Lower leg skin (tissue), 4 donors: ENCODE measurements around the gene COQ9. TPM values are rescaled to one million over a fixed set of nuclear protein-coding genes. Genes with fewer than 3 reads are reported as not detected.
"Not testable (repeated sequence)": the region's sequence is repeated elsewhere in the genome, so short reads cannot be mapped to it uniquely, and the experiment has no call there.

Source experiments
- DNase-seq, 2 donors: peaks; one replicate each; pipeline ENCODE4 v3.0.0-alpha.2; 2019; ENCODE audit warnings: low spot score in 2 of 2
- H3K4me3 ChIP-seq: fragments of 200-600 bp; sonication (generic); 2 replicates; pipeline ENCODE4 v1.5.1; 2017; ENCODE audit warnings: mild to moderate bottlenecking, low read depth; ENCODE audit not compliant: poor library complexity, severe bottlenecking
- POLR2A ChIP-seq, 2 donors: fragments of 450-650 bp; IDR thresholded peaks; one replicate each; pipeline ENCODE4 v1.6.1; 2016 to 2017; ENCODE audit warnings: antibody characterized with exemption in 2 of 2, mild to moderate bottlenecking in 1 of 2, moderate library complexity in 1 of 2
- WGBS, 2 donors: methylation state at CpG; one replicate each; pipeline ENCODE4 v1.1.5; 2018; 5-methylcytosine and 5-hydroxymethylcytosine counted together
- intact Hi-C: fragments of 100-400 bp; cut with DNase I; formaldehyde crosslinking; loops from one replicate; pipeline ENCODE4 v1.15.0; 2023; ENCODE audit warnings: low total_unique reads
- total RNA-seq, 4 donors: library from RNA; depleted of rRNA; stranded (reverse); fragments of >200 nt; gene quantifications; one replicate each; pipeline ENCODE4 v1.1.0, GENCODE V29; 2016
- TF ChIP-seq, protein P1 (sequence below), 3 donors: fragments of 450-650 bp; IDR thresholded peaks; one replicate each; pipeline ENCODE4 v1.5.1; 2016; ENCODE audit warnings: antibody characterized with exemption in 3 of 3, mild to moderate bottlenecking in 3 of 3, moderate library complexity in 2 of 3

Gene COQ9
- total RNA-seq, 4 donors from 2014 or later = 38.7 to 55.3 (median 52.2) TPM

DNA sequence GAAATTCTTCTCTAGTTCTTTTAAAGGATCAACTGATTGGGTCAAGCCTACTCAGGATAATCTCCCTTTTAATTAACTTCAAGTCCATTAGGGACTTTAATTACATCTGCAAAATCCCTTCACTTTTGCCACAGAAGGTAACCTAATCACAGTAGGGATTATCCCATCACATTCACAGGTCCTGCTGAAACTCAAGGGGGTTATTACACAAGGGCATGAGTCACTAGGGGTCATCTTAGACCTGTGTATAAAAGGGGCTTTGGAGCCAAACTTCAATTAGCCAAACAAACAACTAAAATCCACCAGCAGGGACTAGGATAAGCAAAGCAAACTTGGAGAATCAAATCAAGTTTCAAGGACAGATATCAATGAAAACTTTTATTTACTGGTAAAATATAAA, 19.5 kb upstream of the COQ9 start:
- intact Hi-C loops = loop anchor here (10.0 kb wide), 1 partner anchor 343 kb away; no protein-coding TSS in a partner anchor

DNA sequence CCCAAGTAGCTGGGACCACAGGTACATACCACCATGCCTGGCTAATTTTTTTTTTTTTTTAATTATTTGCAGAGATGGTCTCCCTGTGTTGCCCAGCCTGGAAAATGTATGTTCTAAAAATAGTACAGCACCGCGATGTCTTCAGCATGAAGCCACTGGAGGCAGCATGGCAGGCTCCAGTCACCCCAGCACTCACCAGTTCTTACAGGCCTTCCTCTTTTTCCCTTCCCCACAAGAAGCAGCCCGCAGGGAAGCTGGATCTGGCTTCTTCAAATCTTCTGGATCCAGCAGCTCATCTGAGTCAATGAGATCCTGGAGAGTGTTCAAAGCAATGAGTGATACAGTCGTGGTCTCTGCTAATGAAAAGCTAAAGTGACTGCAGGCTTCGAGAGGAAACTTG, 16.3 kb upstream of the COQ9 start:
- intact Hi-C loops = no loop called here
- 45 to 64% methylated on average over 5 of the region's 5 CpGs for WGBS, 2 donors
- TF ChIP-seq POLR2A (IDR thresholded peaks at IDR 0.05) = no peak
- TF ChIP-seq, protein P1, sequence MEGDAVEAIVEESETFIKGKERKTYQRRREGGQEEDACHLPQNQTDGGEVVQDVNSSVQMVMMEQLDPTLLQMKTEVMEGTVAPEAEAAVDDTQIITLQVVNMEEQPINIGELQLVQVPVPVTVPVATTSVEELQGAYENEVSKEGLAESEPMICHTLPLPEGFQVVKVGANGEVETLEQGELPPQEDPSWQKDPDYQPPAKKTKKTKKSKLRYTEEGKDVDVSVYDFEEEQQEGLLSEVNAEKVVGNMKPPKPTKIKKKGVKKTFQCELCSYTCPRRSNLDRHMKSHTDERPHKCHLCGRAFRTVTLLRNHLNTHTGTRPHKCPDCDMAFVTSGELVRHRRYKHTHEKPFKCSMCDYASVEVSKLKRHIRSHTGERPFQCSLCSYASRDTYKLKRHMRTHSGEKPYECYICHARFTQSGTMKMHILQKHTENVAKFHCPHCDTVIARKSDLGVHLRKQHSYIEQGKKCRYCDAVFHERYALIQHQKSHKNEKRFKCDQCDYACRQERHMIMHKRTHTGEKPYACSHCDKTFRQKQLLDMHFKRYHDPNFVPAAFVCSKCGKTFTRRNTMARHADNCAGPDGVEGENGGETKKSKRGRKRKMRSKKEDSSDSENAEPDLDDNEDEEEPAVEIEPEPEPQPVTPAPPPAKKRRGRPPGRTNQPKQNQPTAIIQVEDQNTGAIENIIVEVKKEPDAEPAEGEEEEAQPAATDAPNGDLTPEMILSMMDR (IDR thresholded peaks at IDR 0.05) = no peak
- no peak for DNase-seq
- no peak overlapping the region for H3K4me3 ChIP-seq

More for the DNA sequence above, 19.5 kb upstream of the COQ9 start:
- no peak overlapping the region for H3K4me3 ChIP-seq
- no peak for TF ChIP-seq POLR2A (IDR thresholded peaks at IDR 0.05)
- DNase-seq = no peak

DNA sequence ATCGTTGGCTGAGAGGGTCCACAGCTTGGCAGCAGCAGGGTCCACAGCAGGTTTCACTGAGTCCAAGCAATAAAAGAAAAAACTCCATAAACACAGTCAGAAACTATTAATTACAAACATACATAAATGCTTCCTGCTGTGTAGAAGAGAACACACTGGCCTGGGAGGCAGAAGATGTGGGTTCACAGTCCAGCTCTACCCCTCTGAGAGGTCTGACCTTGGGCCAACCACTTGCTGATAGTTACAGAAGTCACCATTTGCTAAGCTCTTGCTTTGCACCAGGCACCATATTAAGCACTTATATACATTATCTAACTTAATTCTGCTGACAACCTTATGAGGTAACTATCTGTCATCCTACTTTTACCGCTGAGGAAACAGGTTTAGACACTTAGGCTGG, 14.8 kb upstream of the COQ9 start:
- no peak overlapping the region for H3K4me3 ChIP-seq
- TF ChIP-seq, protein P1 (IDR thresholded peaks at IDR 0.05) = no peak
- no peak for TF ChIP-seq POLR2A (IDR thresholded peaks at IDR 0.05)
- 80 to 84% methylated on average over 2 of the region's 2 CpGs for WGBS, 2 donors
- no peak for DNase-seq
- intact Hi-C loops = no loop called here

DNA sequence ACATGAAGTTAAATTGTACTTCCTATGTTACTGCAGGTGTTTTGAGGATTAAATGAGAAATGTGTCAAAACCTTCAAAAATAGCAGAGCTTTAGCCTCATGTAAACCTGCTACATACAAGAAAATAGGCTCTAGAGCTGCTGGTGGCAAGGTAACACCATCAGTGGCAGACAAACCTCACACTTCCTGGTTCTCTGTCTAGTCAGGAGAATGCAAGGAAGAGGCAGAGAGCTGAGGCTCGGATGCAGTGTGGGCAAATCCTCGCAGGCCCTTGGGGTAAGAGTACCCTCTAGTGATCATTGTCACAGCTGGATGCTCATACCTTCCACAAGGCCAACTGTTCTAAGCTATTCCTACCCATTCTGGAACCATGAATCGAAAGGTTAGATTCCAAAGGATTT, 14.3 kb upstream of the COQ9 start:
- TF ChIP-seq POLR2A (IDR thresholded peaks at IDR 0.05) = no peak
- TF ChIP-seq, protein P1 (IDR thresholded peaks at IDR 0.05) = no peak
- WGBS, 2 donors = 93 to 95% methylated on average over 3 of the region's 3 CpGs
- no peak overlapping the region for H3K4me3 ChIP-seq
- intact Hi-C loops = no loop called here
- DNase-seq = no peak

DNA sequence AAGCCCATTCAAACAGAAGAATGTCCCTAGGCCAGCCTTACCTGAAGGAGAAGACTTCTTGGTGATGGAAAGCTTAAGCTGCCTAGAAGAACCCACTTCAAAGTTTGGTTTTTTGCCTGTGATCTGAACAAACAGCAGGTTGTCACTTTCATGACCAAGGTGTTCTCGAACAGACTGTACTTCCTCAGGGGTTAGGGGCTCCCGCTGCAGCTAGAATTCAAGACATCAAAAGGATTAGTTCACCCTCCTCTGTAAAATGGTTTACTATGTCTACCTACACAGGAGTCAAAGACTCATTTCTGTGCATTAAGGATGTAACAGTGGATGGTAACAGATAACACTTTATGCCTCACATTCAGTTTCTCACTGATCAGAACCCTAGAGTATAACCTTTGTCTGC, 13.3 kb upstream of the COQ9 start:
- TF ChIP-seq, protein P1 (IDR thresholded peaks at IDR 0.05) = no peak
- TF ChIP-seq POLR2A (IDR thresholded peaks at IDR 0.05) = no peak
- 90 to 95% methylated on average over 2 of the region's 2 CpGs for WGBS, 2 donors
- intact Hi-C loops = no loop called here

DNA sequence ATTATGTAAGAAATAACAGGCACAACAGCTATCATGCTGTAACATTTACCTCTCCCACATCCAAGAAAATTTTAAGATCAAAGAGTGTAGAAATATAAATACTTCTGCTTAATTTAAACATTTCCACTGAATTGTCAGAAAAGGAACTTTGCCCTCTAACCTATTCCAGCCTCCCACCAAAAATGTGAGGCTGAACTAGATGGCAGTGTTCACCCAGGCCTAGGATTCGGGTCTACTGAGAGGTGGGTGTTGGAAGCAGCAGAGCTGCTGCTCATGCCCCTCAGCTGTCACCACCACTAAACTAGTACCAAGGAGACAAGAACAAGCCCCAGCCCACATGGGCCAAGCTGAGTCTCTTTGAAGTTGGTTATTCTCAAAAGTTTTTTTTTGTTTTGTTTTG, 11.4 kb upstream of the COQ9 start:
- intact Hi-C loops = no loop called here
- no peak overlapping the region for H3K4me3 ChIP-seq
- 89 to 93% methylated on average over 1 of the region's 1 CpG for WGBS, 2 donors
- TF ChIP-seq POLR2A (IDR thresholded peaks at IDR 0.05) = no peak
- TF ChIP-seq, protein P1 (IDR thresholded peaks at IDR 0.05) = no peak
- DNase-seq = no peak

More for the DNA sequence above, 13.3 kb upstream of the COQ9 start:
- no peak for DNase-seq
- H3K4me3 ChIP-seq = no peak overlapping the region

DNA sequence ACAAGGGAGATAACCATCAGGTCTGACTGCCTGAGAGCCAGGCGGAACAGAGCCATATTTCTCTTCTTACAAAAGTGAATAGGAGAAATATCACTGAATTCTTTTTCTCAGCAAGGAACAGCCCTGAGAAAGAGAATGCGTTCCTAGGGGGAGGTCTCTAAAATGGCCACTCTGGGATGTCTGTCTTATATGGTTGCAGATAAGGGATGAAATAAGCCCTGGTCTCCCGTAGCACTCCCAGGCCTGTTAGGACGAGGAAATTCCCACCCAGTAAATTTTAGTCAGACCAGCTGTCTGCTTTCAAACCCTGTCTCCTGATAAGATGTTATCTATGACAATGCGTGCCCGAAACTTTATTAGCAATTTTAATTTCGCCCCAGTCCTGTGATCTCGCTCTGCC, 7.3 kb upstream of the COQ9 start:
- 95 to 98% methylated on average over 8 of the region's 8 CpGs for WGBS, 2 donors
- H3K4me3 ChIP-seq, DNase-seq, intact Hi-C loops: not testable (repeated sequence)

DNA sequence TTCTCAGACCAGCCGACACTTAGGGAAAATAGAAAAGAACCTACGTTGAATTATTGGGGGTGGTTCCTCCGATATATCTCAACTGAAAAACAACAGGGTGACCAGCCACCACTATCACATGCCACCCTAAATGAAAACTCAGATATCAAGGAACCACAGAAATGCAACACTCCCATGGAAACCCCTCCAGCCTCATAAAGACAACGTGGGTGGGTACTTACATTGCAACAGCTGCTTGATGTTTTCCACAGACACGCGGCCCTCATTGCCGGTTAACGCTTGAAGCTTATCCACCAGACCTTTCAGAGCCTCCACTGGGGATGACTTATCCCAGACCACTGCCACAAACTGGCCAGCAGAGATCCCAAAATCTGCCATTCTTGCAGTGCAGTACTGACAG, 6.7 kb upstream of the COQ9 start:
- 97 to 99% methylated on average over 8 of the region's 8 CpGs for WGBS, 2 donors
- DNase-seq, H3K4me3 ChIP-seq, intact Hi-C loops: not testable (repeated sequence)
